Stimulated activated CD8-positive, alpha-beta memory T cell treated with anti-CD3 and anti-CD28 coated beads, Interleukin-15, amount 100 ng/mL, for 48 hours (primary cell): ENCODE data around the gene KCNK10.
A peak's percentile ranks its signal among the peaks of the same experiment; 100 is the strongest.

Experiments used
- DNase-seq, 2 donors: peaks; one replicate each; pipeline ENCODE4 v3.0.0-alpha.2; 2020; ENCODE audit warnings: low read depth in 2 of 2

The KCNK10 gene

GRCh38 chr14:88185843-88186242 is 137.2 kb downstream of the KCNK10 start:
- no peak for DNase-seq

GRCh38 chr14:88184956-88185355 is 138.1 kb downstream of the KCNK10 start:
- DNase-seq, result no peak

- no peak for DNase-seq
Observed at GRCh38 chr14:88181072-88181471, 142.0 kb downstream of the KCNK10 start.

- no peak for DNase-seq
Observed at GRCh38 chr14:88179716-88180115, 143.4 kb downstream of the KCNK10 start.

- DNase-seq, result no peak
Observed at GRCh38 chr14:88170333-88170732, 152.7 kb downstream of the KCNK10 start.

- DNase-seq, result peak; percentile 7 to 20
Observed at GRCh38 chr14:88168498-88169165, 154.4 kb downstream of the KCNK10 start.

GRCh38 chr14:88168025-88168424 is 155.0 kb downstream of the KCNK10 start:
- DNase-seq, result no peak

- DNase-seq, result no peak
Observed at GRCh38 chr14:88166616-88167015, 156.5 kb downstream of the KCNK10 start.

- no peak for DNase-seq
Observed at GRCh38 chr14:88164906-88165534, 158.0 kb downstream of the KCNK10 start.

- DNase-seq, result no peak
Observed at GRCh38 chr14:88163731-88164255, 159.3 kb downstream of the KCNK10 start.

GRCh38 chr14:88156127-88156526 is 166.9 kb downstream of the KCNK10 start:
- no peak for DNase-seq

GRCh38 chr14:88154926-88155325 is 168.1 kb downstream of the KCNK10 start:
- DNase-seq, result no peak

GRCh38 chr14:88154321-88154720 is 168.7 kb downstream of the KCNK10 start:
- DNase-seq, result no peak

GRCh38 chr14:88146881-88147649 is 176.0 kb downstream of the KCNK10 start:
- DNase-seq, result no peak

- no peak for DNase-seq
Observed at GRCh38 chr14:88143810-88144209, 179.3 kb downstream of the KCNK10 start.

- no peak for DNase-seq
Observed at GRCh38 chr14:88142997-88143396, 180.1 kb downstream of the KCNK10 start.

- no peak for DNase-seq
Observed at GRCh38 chr14:88140874-88141273, 182.2 kb downstream of the KCNK10 start.

GRCh38 chr14:88137327-88137726 is 185.7 kb downstream of the KCNK10 start:
- DNase-seq, result no peak
